GM12891 (cell line): ENCODE results near the gene DLG5.

Experiments used
- DNase-seq: peaks from one replicate; pipeline ENCODE4 v3.0.0; 2011; ENCODE audit warnings: low spot score; ENCODE audit not compliant: insufficient read length
- FAIRE-seq: peaks from 2 replicates; lab custom pipeline; 2011; peaks lifted over from hg19 to GRCh38; lab: Jason Lieb, UNC
- PAX5 ChIP-seq: IDR thresholded peaks from 2 replicates; pipeline ENCODE4 v1.6.1; 2011; ENCODE audit warnings: low read length, moderate library complexity, mild to moderate bottlenecking; ENCODE audit not compliant: insufficient read depth, severe bottlenecking
- POLR2A ChIP-seq: IDR thresholded peaks from 2 replicates; pipeline ENCODE4 v1.6.1; 2011; ENCODE audit warnings: low read depth, low read length, control low read depth
- POLR2AphosphoS5 ChIP-seq: IDR thresholded peaks from 2 replicates; pipeline ENCODE4 v1.6.1; 2011; ENCODE audit warnings: low read depth, low read length, control low read depth
- POU2F2 ChIP-seq: IDR thresholded peaks from 2 replicates; pipeline ENCODE4 v1.6.1; 2011; ENCODE audit warnings: low read depth, mild to moderate bottlenecking, control low read depth, low read length, moderate library complexity
- SPI1 ChIP-seq: IDR thresholded peaks from 2 replicates; pipeline ENCODE4 v1.6.1; 2011; ENCODE audit warnings: low read depth, low read length, control low read depth
- TAF1 ChIP-seq: IDR thresholded peaks from 2 replicates; pipeline ENCODE4 v1.6.1; 2011; ENCODE audit warnings: low read depth, low read length, control low read depth

DLG5 gene

DNA sequence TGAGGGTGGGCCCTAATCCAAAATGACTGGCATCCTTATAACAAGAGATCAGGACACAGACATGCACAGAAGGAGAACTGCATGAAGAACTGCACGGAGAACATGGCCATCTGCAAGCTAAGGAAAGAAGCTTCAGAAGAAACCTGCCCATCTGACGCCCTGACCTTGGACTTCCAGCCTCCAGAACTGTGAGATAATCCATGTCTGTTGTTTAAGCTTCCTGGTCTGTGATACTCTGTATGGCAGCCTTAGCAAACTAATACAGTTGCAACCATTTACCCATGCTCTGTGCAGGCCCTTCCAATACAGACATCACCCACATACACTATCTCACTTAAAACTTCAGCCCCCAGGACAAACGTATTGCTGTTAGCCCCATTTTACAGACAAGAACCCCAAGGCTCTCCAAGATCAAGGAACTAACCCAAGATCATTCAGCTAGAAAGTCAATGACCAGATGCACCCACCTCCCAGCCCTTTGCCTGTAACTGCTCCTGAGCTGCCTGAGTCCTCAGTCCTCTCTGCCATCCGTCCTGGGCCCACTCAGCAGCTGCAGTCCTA lies 39.7 kb downstream of the DLG5 start:
- FAIRE-seq (no peak), DNase-seq (no peak)
- no peak for TF ChIP-seq SPI1
- no peak for TF ChIP-seq POLR2AphosphoS5
- TF ChIP-seq PAX5: no peak
- TF ChIP-seq POLR2A: no peak
- TF ChIP-seq TAF1: no peak
- no peak for TF ChIP-seq POU2F2

DNA sequence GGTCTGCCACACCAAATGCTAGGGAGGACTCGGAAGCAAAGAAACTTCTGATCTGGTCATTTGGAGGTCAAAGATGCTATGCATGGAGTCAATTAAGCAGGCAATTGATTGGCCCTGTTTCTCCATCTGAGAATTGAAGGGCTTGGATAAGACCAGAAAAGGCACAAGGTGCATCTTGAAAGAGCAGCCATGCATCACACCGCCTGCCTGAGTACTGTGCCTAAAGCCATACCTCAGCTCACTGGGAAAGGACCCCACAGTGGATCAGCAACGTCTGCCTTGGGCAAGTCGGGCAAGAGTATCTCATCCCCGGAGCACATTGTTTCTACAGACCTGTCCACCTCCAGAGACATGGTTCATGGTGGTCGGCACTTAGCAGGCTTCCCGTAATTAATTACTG lies 42.4 kb downstream of the DLG5 start:
- DNase-seq: no peak
- FAIRE-seq: no peak
- no peak for TF ChIP-seq SPI1
- no peak for TF ChIP-seq POLR2AphosphoS5
- TF ChIP-seq PAX5: no peak
- TF ChIP-seq POLR2A: no peak

DNA sequence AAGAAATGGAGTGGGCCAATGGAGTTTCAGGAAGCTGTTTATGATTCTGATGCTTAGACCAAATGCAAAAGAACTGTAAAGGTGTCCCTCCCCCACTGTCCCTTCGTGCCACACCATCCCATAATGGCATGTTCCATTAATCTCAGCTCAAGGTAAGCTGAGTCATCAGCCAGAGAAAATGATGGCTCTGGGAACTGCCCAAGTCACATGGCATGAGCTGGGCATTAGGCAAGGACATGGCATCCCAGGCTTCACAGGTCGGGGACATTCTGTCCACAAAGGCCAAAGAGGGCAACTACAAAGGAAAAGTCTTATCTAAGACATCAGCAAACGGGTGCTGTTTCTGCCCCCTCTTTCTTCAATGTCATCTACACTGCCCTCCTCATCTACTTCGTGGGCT lies 44.9 kb downstream of the DLG5 start:
- DNase-seq: no peak
- no peak for FAIRE-seq
- TF ChIP-seq POU2F2: no peak
- no peak for TF ChIP-seq TAF1
- no peak for TF ChIP-seq POLR2A
- TF ChIP-seq SPI1: no peak
- no peak for TF ChIP-seq PAX5
- TF ChIP-seq POLR2AphosphoS5: no peak

DNA sequence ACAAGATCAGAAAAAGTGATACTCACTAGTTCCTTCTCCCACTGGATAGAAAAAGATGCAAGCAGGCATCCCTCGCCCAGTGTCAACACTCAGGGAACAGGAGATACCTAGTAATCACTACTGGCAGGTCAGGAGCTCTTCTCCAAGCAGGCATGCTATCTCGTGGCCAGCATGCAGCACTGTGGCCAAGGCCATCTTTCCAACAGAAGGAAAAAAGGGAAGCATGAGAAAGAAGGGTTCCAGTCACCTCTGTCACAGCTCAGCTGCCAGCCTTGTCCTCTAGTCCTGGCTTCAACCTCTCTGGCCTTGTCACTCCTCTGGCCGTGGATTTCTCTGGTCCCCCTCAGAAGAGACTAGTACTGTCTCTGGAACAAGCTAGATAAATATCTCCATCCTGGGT lies 45.3 kb downstream of the DLG5 start:
- no peak for FAIRE-seq
- TF ChIP-seq POLR2A (no peak), PAX5 (no peak), POU2F2 (no peak)
- DNase-seq: no peak

GRCh38 chr10:77879710-77880109 lies 46.8 kb downstream of the DLG5 start:
- no peak for DNase-seq
- FAIRE-seq: no peak

GRCh38 chr10:77879065-77879464 lies 47.5 kb downstream of the DLG5 start:
- TF ChIP-seq TAF1 (no peak), POLR2AphosphoS5 (no peak), POU2F2 (no peak), POLR2A (no peak), PAX5 (no peak), SPI1 (no peak)
- FAIRE-seq (no peak), DNase-seq (no peak)

More at GRCh38 chr10:77879710-77880109, 46.8 kb downstream of the DLG5 start:
- TF ChIP-seq PAX5: no peak

DNA sequence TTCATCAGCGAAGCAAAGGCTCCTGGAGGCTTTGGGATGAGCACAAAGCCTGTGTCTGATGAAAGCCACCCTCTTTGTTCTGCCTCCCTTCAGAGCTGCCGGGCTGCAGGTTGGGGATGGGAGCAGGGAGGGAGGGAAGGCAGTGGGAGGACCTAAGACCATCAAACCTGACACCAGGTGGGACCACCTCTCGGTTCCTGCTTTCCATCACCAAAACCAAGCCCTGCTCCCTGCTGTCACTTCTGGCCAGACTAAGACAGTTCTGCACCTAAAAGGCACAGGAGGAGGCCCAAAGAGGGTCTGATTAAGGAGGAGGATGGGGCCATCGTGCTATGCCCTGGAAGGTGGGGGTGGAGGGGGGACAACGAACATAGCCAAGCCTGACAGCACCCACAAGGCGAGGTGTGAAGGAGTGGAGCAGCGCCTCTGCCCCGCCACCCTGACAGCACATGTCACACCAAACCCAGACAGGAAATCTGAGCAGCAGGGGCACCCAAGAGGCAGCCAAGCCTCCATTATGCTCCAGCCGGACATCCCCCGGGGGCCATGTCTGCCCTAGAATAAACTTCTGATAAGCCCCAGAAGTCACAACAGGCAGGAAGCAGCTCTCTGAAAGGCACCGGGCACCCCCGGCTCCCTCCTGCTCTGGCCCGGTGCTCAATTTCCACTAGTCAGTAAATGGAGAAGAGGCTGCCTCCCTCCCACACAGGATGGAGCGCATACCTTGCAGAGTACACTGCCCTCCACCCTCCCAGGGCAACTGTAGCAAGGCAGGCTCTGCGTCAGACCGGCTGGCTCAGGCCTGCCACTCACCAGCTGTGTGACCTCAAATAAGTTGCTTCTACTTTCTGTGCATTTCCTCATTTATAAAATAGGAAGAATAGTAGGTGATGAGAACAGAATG lies 48.9 kb downstream of the DLG5 start:
- FAIRE-seq (peak; percentile 73), DNase-seq (peak; percentile 32)
- TF ChIP-seq SPI1 (peak; percentile 40; the same call in 1 of the 2 replicates), POU2F2 (no peak)

- no peak for DNase-seq
- no peak for FAIRE-seq
- TF ChIP-seq POLR2A (no peak), POLR2AphosphoS5 (no peak), PAX5 (no peak), SPI1 (no peak), TAF1 (no peak), POU2F2 (no peak)
Observed at GRCh38 chr10:77875730-77876129, 50.8 kb downstream of the DLG5 start.

DNA sequence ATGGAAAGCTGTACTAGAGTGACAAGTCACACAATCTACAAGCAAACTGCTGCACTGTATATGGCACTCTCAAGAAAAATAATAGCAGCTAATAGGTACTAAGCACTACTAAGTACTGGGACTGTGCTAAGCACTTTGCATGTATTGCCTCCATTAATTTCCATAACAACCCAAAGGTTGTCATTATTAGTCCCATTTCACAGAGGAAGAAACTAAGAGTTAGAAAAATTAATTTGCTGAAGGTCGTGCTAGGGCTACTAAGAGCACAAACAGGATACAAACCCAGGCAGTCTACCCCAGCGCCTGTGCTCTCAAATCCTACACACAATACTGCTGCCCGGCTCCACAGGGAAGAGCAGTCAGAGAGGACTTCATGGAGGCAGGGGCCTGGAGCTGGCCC lies 51.7 kb downstream of the DLG5 start:
- TF ChIP-seq PAX5 (no peak), POU2F2 (no peak), TAF1 (no peak), POLR2A (no peak), POLR2AphosphoS5 (no peak), SPI1 (no peak)
- no peak for FAIRE-seq
- no peak for DNase-seq

DNA sequence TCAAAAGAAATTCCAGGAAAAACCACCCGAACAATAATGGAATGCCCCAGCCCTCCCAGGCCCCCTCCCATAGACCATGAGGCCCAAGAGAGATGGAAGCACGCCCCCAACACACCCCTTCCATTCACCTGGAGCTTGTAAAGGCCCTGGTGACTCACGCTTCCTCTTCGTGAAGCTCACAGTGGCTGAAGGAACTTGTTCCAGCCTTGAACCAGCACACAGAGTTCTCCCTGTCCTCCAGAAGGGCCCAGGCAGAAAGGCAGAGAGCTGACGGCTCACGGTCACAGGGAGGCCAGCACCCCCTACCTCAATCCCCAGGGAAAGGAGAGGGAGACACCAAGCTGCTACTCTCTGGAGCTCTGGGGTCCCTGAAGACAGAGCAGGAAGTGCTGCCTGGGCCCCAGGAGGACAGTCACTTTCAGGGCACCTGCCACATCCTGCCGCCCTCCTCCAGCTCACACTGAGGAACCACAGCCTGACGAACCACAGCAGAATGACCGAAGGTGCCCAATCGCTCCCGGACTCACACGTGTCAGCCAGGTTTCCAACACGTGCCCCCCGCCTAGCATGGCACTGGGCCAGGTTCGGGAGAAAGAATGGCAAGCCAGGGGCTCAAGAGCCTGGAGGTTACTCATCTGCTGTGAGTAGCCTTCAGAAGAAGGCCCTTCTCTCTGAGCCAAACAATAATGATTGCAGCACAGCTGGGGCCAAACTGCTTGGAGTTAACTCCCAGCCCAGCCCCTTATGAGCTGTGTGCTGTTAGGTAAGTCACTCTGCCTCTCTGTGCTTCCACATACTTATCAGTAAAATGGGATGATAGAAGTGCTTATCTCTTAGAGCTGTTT lies 52.8 kb downstream of the DLG5 start:
- FAIRE-seq (peak; percentile 87), DNase-seq (peak; percentile 66)
- TF ChIP-seq POLR2AphosphoS5: no peak
- no peak for TF ChIP-seq POU2F2
- TF ChIP-seq PAX5: no peak
- TF ChIP-seq TAF1: no peak
- TF ChIP-seq SPI1: peak; percentile 46; the same call in 1 of the 2 replicates
- TF ChIP-seq POLR2A: no peak
